NCI-H187 (cell line): ENCODE data around the gene SH3YL1.

Experiments used
- DNase-seq, 2 experiments: peaks; one replicate each; lab custom pipeline; 2025; lab: John Stamatoyannopoulos, UW

The SH3YL1 gene

GRCh38 chr2:223451-223850 lies 40.4 kb downstream of the SH3YL1 start:
- no peak for DNase-seq

DNA sequence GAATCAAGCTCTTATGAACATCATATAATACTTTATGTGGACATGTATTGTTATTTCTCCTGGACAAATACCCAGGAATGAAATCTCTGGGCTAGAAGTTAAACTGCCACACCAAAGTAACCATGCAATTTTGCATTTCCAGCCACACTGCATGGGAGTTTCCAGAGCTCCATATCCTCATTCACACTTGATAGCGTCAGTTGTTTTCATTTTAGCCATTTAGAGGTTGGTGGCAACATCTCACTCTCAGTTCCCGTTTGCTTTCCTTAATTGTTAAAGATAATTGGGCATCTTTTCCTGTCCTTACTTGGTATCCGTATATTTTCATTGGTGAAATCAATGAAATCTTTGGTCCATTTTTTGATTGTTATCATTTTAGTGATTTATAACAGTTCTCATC lies 47.8 kb downstream of the SH3YL1 start:
- no peak for DNase-seq

DNA sequence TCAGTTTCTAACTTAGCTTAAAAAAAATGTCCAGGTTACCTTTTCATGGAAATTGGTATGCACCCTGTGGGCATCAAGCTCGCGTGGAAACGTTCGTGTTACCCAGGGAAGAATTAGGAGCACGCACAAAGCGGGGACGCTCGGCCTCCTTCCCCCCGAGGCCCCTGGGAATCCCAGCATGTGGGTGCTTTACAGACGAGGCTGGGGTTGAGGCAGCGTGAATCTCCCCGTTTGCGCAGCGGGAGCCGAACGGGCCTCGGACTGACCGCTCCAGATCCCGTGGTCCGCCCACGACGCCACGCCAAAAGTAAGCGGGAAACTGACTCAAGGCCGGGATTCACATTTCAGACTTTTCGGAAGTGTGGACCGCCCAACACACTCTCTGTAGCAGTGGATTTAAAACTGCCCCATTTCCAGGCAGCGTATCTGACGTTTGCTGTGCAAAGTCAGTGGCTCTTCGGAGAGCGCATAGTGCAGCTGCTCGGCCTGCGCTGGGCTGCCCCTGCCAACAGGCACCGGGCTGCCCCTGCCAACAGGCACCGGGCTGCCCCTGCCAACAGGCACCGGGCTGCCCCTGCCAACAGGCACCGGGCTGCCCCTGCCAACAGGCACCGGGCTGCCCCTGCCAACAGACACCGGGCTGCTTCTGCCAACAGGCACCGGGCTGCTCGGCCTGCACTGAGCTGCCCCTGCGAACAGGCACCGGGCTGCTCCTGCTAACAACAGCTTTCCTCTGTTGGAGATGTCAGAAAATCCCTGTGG lies 49.7 kb downstream of the SH3YL1 start:
- DNase-seq = no peak

DNA sequence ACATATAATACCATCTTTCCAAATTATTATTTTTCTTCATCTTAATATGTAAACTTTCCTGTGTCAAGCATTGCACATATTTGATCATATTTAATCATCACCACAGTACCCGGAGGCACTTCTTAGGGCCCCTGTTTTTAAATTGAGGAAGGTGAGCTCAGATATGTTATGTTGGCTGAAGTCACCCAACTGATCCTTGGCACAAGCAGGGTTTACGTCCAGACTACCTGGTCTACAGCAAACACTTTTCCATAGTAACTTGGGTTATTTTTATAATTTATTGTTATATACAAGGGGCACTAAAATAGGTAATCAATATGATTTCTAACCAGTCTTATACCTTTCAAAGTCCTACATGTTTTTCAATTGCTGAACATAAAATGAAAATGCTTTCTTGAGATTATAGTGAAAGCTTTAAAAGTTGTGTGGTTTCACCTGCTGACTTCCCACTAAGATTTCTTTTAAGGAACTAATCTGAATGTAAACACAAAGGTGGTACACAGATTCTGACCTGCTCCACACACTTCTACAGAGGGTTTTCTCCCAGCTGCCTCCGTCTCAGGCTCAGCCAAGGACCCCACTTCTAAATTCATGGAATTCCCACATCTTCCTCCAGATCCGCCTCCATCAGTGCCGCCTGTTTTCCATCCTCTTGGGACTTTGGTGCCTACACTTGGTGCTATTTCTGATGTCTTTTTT lies 52.2 kb downstream of the SH3YL1 start:
- no peak for DNase-seq

- no peak for DNase-seq
Observed at GRCh38 chr2:210660-211059, 53.2 kb downstream of the SH3YL1 start.

- DNase-seq = no peak
Observed at GRCh38 chr2:209470-209869, 54.4 kb downstream of the SH3YL1 start.

GRCh38 chr2:208335-208734 lies 55.5 kb downstream of the SH3YL1 start:
- DNase-seq = no peak

DNA sequence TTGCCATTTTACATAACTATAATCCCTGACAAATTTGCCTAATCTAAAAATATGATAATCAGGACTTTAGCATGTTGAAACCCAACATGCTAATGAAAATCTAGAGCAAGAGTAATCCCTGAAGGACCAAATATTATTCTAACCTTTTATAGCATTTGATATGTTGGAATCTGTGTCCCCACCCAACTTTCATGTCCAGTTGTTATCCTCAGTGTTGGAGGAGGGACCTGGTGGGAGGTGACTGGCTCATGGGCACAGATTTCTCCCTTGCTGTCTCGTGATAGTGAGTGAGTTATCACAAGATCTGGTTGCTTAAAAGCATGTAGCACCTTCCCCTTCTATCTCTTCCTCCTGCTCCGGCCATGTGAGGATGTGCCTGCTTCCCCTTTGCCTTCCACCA lies 59.8 kb downstream of the SH3YL1 start:
- DNase-seq = no peak

GRCh38 chr2:203401-203800 lies 60.4 kb downstream of the SH3YL1 start:
- DNase-seq = no peak

- DNase-seq = no peak
Observed at GRCh38 chr2:202945-203344, 60.9 kb downstream of the SH3YL1 start.

DNA sequence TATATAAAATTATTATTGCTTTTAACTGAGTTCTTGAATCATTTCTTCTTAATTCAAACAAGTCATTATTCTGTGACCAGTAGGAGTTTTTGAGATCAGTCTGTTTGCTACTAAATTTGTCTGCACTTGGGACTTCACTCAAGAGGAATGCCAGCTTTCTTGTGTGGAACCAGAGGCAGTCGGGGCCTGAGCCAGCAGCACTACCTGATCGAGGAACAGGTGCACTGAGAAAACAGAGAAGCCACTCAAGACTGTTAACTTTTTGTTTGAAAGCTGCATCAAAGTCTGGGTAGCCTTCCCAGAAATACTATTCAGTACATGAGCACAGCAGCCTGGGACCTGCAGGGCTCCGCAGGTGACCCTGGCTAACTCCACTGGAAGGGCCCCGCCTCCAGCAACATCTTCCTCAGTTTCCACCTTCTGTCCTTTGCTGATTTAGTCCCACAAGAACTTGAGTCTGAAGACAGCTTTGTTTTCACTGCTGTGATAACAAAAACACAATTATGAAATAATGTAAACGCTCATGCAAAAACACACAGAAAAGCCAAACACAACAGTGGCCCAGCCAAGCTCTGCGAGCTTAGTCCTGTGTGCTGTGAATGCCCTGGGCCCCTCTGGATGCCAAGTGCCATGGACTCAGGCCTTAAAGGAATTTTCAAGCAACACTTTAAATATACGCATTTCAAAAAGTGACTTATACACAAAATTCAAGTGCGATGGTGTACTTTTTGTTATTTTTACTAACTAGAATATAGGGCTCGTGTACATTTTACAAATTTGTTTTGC lies 62.0 kb downstream of the SH3YL1 start:
- DNase-seq = no peak

GRCh38 chr2:199041-199966 lies 64.5 kb downstream of the SH3YL1 start:
- DNase-seq = no peak

GRCh38 chr2:196406-196805 lies 67.4 kb downstream of the SH3YL1 start:
- no peak for DNase-seq

- no peak for DNase-seq
Observed at GRCh38 chr2:195932-196331, 67.9 kb downstream of the SH3YL1 start.

DNA sequence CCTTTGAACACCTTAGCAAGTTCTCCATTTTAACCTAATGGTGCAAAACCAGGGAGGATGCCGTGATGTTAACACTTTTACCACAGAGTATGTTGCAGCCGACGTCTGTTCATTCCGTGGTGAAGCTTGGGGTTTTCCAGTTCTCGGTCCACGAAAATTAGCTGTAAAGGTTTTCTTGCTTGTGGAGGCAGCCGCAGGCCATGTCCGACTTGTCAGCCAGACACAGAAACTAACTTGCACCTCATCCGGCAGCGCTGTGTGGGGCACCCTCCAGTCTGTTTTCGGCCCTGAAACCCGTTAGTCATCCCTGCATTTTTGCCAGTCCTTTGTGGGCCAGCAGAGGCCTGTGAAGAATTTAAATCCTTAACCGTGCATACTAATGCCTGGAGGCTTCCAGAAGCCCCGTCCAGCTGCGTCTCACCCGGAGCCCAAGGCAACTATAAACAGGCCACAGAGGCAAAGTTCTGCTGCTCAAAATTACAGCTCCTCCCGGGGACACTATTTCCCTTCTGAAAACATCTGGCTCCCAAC lies 70.6 kb downstream of the SH3YL1 start:
- no peak for DNase-seq

GRCh38 chr2:191311-192190 lies 72.3 kb downstream of the SH3YL1 start:
- no peak for DNase-seq

DNA sequence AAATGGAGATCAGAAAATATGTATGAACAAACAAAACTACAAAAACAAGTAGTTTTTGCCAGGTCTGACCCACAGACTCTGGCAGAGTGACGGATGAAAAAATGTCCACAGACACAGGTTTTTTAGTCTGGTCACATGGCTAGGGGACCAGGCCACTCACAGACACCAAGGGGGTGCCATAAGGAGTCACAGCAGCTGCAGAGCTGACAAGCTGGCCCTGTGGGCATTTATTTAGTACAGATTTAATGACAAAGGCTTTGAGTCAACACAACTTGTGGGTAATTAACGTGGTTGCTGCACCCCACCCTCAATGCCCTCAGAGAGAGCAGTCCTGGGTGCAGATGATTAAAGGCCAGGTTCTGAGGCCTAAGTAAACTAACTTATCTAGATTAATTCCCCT lies 76.0 kb downstream of the SH3YL1 start:
- DNase-seq = no peak

GRCh38 chr2:185221-185620 lies 78.6 kb downstream of the SH3YL1 start:
- DNase-seq = no peak

- no peak for DNase-seq
Observed at GRCh38 chr2:184695-185094, 79.1 kb downstream of the SH3YL1 start.

GRCh38 chr2:182509-183122 lies 81.2 kb downstream of the SH3YL1 start:
- no peak for DNase-seq
